DOHH2 (cell line): Measurements from ENCODE around the gene EEF1AKMT3.

ENCODE experiments used
- H3F3A ChIP-seq: fragments of 200-600 bp; sonication (generic), shearing (Covaris generic); 2 replicates; pipeline ENCODE4 v1.6.0; 2016; ENCODE audit warnings: antibody characterized with exemption, mild to moderate bottlenecking; ENCODE audit not compliant: control insufficient read depth, insufficient read depth
- H3K27ac ChIP-seq: fragments of 200-600 bp; sonication (generic); 2 replicates; pipeline ENCODE4 v1.5.1; 2014; ENCODE audit warnings: low read depth, mild to moderate bottlenecking, low read length, moderate library complexity
- H3K27me3 ChIP-seq: fragments of 200-600 bp; sonication (generic); 2 replicates; pipeline ENCODE4 v1.6.1; 2014; ENCODE audit warnings: mild to moderate bottlenecking, low read length, mixed read lengths; ENCODE audit not compliant: control insufficient read depth
- H3K36me3 ChIP-seq: fragments of 200-600 bp; sonication (generic); 2 replicates; pipeline ENCODE4 v1.6.1; 2014; ENCODE audit warnings: mild to moderate bottlenecking, low read length, moderate library complexity, mixed read lengths; ENCODE audit not compliant: control insufficient read depth
- H3K4me1 ChIP-seq: fragments of 200-600 bp; sonication (generic); 2 replicates; pipeline ENCODE4 v1.6.1; 2014; ENCODE audit warnings: mild to moderate bottlenecking, low read length, mixed read lengths; ENCODE audit not compliant: control insufficient read depth
- H3K4me2 ChIP-seq: fragments of 200-600 bp; sonication (generic); 2 replicates; pipeline ENCODE4 v1.6.0; 2014; ENCODE audit warnings: mild to moderate bottlenecking, low read length, moderate library complexity
- H3K4me3 ChIP-seq: fragments of 200-600 bp; sonication (generic); 2 replicates; pipeline ENCODE4 v1.5.1; 2014; ENCODE audit warnings: mild to moderate bottlenecking, low read length, mixed read lengths
- H3K79me2 ChIP-seq: fragments of 200-600 bp; sonication (generic); 2 replicates; pipeline ENCODE4 v1.6.1; 2014; ENCODE audit warnings: mild to moderate bottlenecking, low read length, mixed read lengths; ENCODE audit not compliant: control insufficient read depth
- H3K9me2 ChIP-seq: fragments of 200-600 bp; sonication (generic); replicated peaks from 2 replicates; pipeline ENCODE4 v1.6.1; 2014; ENCODE audit warnings: mild to moderate bottlenecking, low read length, mixed read lengths; ENCODE audit not compliant: control insufficient read depth
- H3K9me3 ChIP-seq: fragments of 200-600 bp; sonication (generic); 2 replicates; pipeline ENCODE4 v1.6.1; 2014; ENCODE audit warnings: antibody characterized with exemption, low read length, mixed read lengths; ENCODE audit not compliant: control insufficient read depth, insufficient read depth
- H4K20me1 ChIP-seq: fragments of 200-600 bp; sonication (generic); 2 replicates; pipeline ENCODE4 v1.6.0; 2014; ENCODE audit warnings: low read depth, mild to moderate bottlenecking, antibody characterized with exemption, low read length, moderate library complexity; ENCODE audit not compliant: control insufficient read depth, insufficient read depth
- CTCF ChIP-seq: fragments of 200-600 bp; sonication (generic); IDR thresholded peaks from one replicate; pipeline ENCODE4 v1.5.1; 2014; ENCODE audit warnings: antibody characterized with exemption, mild to moderate bottlenecking, low read depth, low read length; ENCODE audit not compliant: poor library complexity, severe bottlenecking
- EZH2phosphoT487 ChIP-seq: fragments of 200-600 bp; sonication (generic); IDR thresholded peaks from 2 replicates; pipeline ENCODE4 v1.6.1; 2017; ENCODE audit warnings: borderline replicate concordance, mild to moderate bottlenecking, antibody characterized with exemption, low read length, moderate library complexity, mixed read lengths

The EEF1AKMT3 gene

GRCh38 chr12:57761391-57761998, 10.9 kb upstream of the EEF1AKMT3 start:
- H3K27me3 ChIP-seq = peaks cover 24% of the 10 kb centered on the region
- no peaks in the 10 kb centered on the region for H3K9me2 ChIP-seq
- no peak overlapping the region for H3K4me2 ChIP-seq
- H4K20me1 ChIP-seq = peaks cover 16% of the 10 kb centered on the region; the same call in 1 of the 2 replicates
- H3K79me2 ChIP-seq = peaks cover 42% of the 10 kb centered on the region
- no peaks in the 10 kb centered on the region for H3K9me3 ChIP-seq
- TF ChIP-seq CTCF (no peak), EZH2phosphoT487 (no peak)
- peaks cover 39% of the 10 kb centered on the region for H3K4me1 ChIP-seq
- peaks cover 48% of the 10 kb centered on the region for H3K36me3 ChIP-seq
- no peak overlapping the region for H3K27ac ChIP-seq
- H3F3A ChIP-seq = peaks cover 16% of the 10 kb centered on the region
- no peak overlapping the region for H3K4me3 ChIP-seq

GRCh38 chr12:57762463-57762862, 10.0 kb upstream of the EEF1AKMT3 start:
- Histone ChIP-seq H4K20me1 (peaks cover 16% of the 10 kb centered on the region; the same call in 1 of the 2 replicates), H3K4me1 (peaks cover 35% of the 10 kb centered on the region), H3K79me2 (peaks cover 33% of the 10 kb centered on the region), H3F3A (peaks cover 15% of the 10 kb centered on the region), H3K4me2 (no peak overlapping the region), H3K9me3 (no peaks in the 10 kb centered on the region), H3K36me3 (peaks cover 40% of the 10 kb centered on the region), H3K27me3 (peaks cover 30% of the 10 kb centered on the region), H3K4me3 (no peak overlapping the region), H3K27ac (no peak overlapping the region), H3K9me2 (no peaks in the 10 kb centered on the region)
- no peak for TF ChIP-seq CTCF
- TF ChIP-seq EZH2phosphoT487 = no peak

DNA sequence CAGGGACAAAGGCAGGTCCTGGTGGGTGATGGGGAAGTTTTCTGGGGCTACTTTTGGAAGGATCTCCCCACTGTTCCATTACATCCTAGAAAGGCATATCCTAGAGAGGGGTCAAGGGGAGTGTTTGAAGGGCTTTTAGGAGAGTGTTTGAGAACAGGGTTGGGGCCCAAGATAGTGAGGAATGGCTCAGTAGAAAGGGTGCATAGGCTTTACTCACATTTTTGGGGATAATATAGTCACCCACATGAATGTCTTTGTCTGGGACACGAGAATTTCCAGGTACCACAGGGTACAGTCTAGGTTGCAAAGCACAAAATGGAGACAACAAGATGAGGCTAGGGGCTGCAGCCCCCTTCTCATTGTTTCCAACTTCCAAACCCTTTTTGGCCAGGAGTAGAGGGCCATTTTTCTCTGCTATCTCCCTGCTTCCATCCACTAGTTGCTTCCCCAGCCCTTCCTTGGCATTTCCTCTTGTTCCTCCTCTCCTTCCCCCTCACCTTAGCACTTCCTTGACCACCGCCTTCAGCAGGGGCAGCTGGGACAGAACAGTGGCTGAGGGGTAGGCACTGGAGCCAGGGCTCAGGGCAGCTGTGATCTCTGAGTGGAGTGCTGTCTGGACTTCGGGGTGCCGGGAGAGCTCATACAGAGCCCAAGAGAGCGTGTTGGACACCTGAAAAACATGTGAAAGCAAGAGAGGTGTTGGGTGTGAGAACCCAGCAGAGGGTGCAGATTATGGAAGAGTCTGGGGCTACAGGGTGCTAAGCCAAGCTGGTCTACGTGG, 8.3 kb upstream of the EEF1AKMT3 start:
- Histone ChIP-seq H3K4me1 (peaks cover 32% of the 10 kb centered on the region), H3K4me2 (peak overlapping the region; percentile 90), H3K79me2 (peaks cover 17% of the 10 kb centered on the region), H3K4me3 (peak overlapping the region; percentile 71), H3K27ac (no peak overlapping the region), H3K9me2 (no peaks in the 10 kb centered on the region), H3F3A (peaks cover 15% of the 10 kb centered on the region), H3K9me3 (no peaks in the 10 kb centered on the region), H3K36me3 (peaks cover 30% of the 10 kb centered on the region), H4K20me1 (peaks cover 16% of the 10 kb centered on the region; the same call in 1 of the 2 replicates), H3K27me3 (peaks cover 30% of the 10 kb centered on the region)
- TF ChIP-seq EZH2phosphoT487 (no peak), CTCF (no peak)
